Endothelial cell of umbilical vein (primary cell): Measurements from ENCODE around the gene RABL6. TPM values are rescaled to one million over a fixed set of nuclear protein-coding genes. Genes with fewer than 3 reads are reported as not detected.

Experiments
- BruUV-seq: library from RNA; stranded (reverse); fragments of 400-500 nt; replicated peaks from 2 replicates; lab custom pipeline; 2021; lab: Mats Ljungman, UMichigan
- CTCF ChIA-PET: fragments of 300-600, 350-600 bp; sonication (Branson Sonifier 250); formaldehyde crosslinking; loops from one replicate; lab custom pipeline; 2021; ENCODE audit warnings: antibody characterized with exemption, inconsistent platforms; lab: Charles Lee
- POLR2A ChIA-PET: fragments of 300-600, 350-600 bp; sonication (Branson Sonifier 250); formaldehyde crosslinking; loops from one replicate; lab custom pipeline; 2021; ENCODE audit warnings: antibody characterized with exemption, inconsistent platforms; lab: Charles Lee
- DNase-seq: peaks from one replicate; pipeline ENCODE4 v3.0.0-alpha.2; 2011; ENCODE audit warnings: low read depth, low spot score
- FAIRE-seq: peaks from 2 replicates; lab custom pipeline; 2011; peaks lifted over from hg19 to GRCh38; lab: Jason Lieb, UNC
- H2AFZ ChIP-seq: 2 replicates; pipeline ENCODE4 v1.6.0; 2012; ENCODE audit warnings: low read depth, low read length, control low read depth, inconsistent platforms
- H3K27ac ChIP-seq: 2 replicates; pipeline ENCODE4 v1.5.1; 2011; ENCODE audit warnings: low read depth, mild to moderate bottlenecking, control low read depth, low read length, moderate library complexity; ENCODE audit not compliant: insufficient read depth
- H3K27me3 ChIP-seq, 2 experiments: 2 replicates each; pipeline versions ENCODE4 v1.6.0 to v1.6.1; 2011; ENCODE audit warnings: low read length in 2 of 2, mixed read lengths in 1 of 2; ENCODE audit not compliant: control insufficient read depth in 2 of 2, insufficient read depth in 2 of 2
- H3K36me3 ChIP-seq, 2 experiments: 2 replicates in 1 of 2; 3 replicates in 1 of 2; pipeline ENCODE4 v1.5.1; 2011; ENCODE audit warnings: low read length in 2 of 2, mild to moderate bottlenecking in 1 of 2, moderate library complexity in 1 of 2; ENCODE audit not compliant: control insufficient read depth in 2 of 2, insufficient read depth in 2 of 2; ENCODE audit errors: extremely low read depth in 1 of 2
- H3K4me1 ChIP-seq: 3 replicates; pipeline ENCODE4 v1.5.1; 2011; ENCODE audit warnings: mild to moderate bottlenecking, low read length; ENCODE audit not compliant: control insufficient read depth, insufficient read depth; ENCODE audit errors: extremely low read depth
- H3K4me2 ChIP-seq: 2 replicates; pipeline ENCODE4 v1.6.1; 2011; ENCODE audit warnings: low read length, control low read depth, mixed read lengths; ENCODE audit not compliant: insufficient read depth
- H3K4me3 ChIP-seq, 3 experiments: fragments of 200-600 bp in 1 of 3; sonication (generic), shearing (Covaris generic) in 1 of 3; replicated peaks in 1 of 3; 2 replicates each; pipeline ENCODE4 v1.5.1; 2011 to 2016; ENCODE audit warnings: control low read depth in 3 of 3, low read length in 3 of 3, mild to moderate bottlenecking in 2 of 3, inconsistent platforms in 1 of 3, low read depth in 1 of 3, moderate library complexity in 1 of 3; ENCODE audit not compliant: insufficient read depth in 1 of 3
- H3K79me2 ChIP-seq: 2 replicates; pipeline ENCODE4 v1.6.0; 2012; ENCODE audit warnings: low read length, inconsistent platforms; ENCODE audit not compliant: control insufficient read depth, insufficient read depth
- H3K9ac ChIP-seq: replicated peaks from 2 replicates; pipeline ENCODE3; 2011; ENCODE audit warnings: low read length, control low read depth; ENCODE audit not compliant: insufficient read depth; ENCODE audit errors: extremely low read depth
- H3K9me1 ChIP-seq: replicated peaks from 3 replicates; pipeline ENCODE4 v1.6.0; 2011; ENCODE audit warnings: mild to moderate bottlenecking, low read length; ENCODE audit not compliant: control insufficient read depth, insufficient read depth; ENCODE audit errors: extremely low read depth
- H3K9me3 ChIP-seq: replicated peaks from 2 replicates; pipeline ENCODE4 v1.5.1; 2012; ENCODE audit warnings: low read length, inconsistent platforms; ENCODE audit not compliant: control insufficient read depth, insufficient read depth
- H4K20me1 ChIP-seq: replicated peaks from 2 replicates; pipeline ENCODE3; 2011; ENCODE audit warnings: mild to moderate bottlenecking, low read length; ENCODE audit not compliant: control insufficient read depth, insufficient read depth; ENCODE audit errors: extremely low read depth
- CTCF ChIP-seq, 2 donors: IDR thresholded peaks; 1 replicate in 1 of 2; 2 replicates in 1 of 2; pipeline ENCODE4 v1.5.1; 2011; ENCODE audit warnings: low read length in 2 of 2, mild to moderate bottlenecking in 2 of 2, moderate library complexity in 2 of 2, control low read depth in 1 of 2, inconsistent platforms in 1 of 2, low read depth in 1 of 2; ENCODE audit not compliant: insufficient read depth in 1 of 2; ENCODE audit errors: extremely low read depth in 1 of 2
- EZH2 ChIP-seq: IDR thresholded peaks from 2 replicates; pipeline ENCODE4 v1.6.1; 2012; ENCODE audit warnings: borderline replicate concordance, low read depth, mild to moderate bottlenecking, moderate library complexity, low read length, inconsistent platforms; ENCODE audit not compliant: severe bottlenecking
- FOS ChIP-seq: IDR thresholded peaks from 2 replicates; pipeline ENCODE4 v1.6.1; 2011; ENCODE audit warnings: mild to moderate bottlenecking, low read length, moderate library complexity, borderline replicate concordance; ENCODE audit not compliant: insufficient read depth
- GATA2 ChIP-seq: IDR thresholded peaks from 2 replicates; pipeline ENCODE4 v1.7.0; 2011; ENCODE audit warnings: low read depth, mild to moderate bottlenecking, moderate library complexity, mixed read lengths, low read length; ENCODE audit not compliant: insufficient read length, insufficient read depth
- JUN ChIP-seq: IDR thresholded peaks from 2 replicates; pipeline ENCODE4 v1.6.1; 2011; ENCODE audit warnings: borderline replicate concordance, low read depth; ENCODE audit not compliant: insufficient read length, insufficient read depth
- MYC ChIP-seq: IDR thresholded peaks from one replicate; pipeline ENCODE4 v1.6.1; 2011; ENCODE audit warnings: mild to moderate bottlenecking, low read depth, low read length
- POLR2A ChIP-seq: IDR thresholded peaks from 2 replicates; pipeline ENCODE4 v1.6.1; 2012; ENCODE audit warnings: low read depth, mild to moderate bottlenecking, control low read depth, low read length
- POLR2AphosphoS5 ChIP-seq: IDR thresholded peaks from 2 replicates; pipeline ENCODE4 v1.6.1; 2012; ENCODE audit warnings: low read depth, mild to moderate bottlenecking, control low read depth, low read length, moderate library complexity; ENCODE audit not compliant: insufficient read depth
- dilution Hi-C: fragments of 300-500 bp; cut with MboI; formaldehyde crosslinking; loops from one replicate; pipeline ENCODE4 v1.15.0; 2019; ENCODE audit warnings: low sequenced_read_pairs; ENCODE audit not compliant: extremely low pct_ligation_motif_present
- intact Hi-C: fragments of 100-400 bp; cut with micrococcal nuclease; formaldehyde crosslinking; loops from one replicate; pipeline ENCODE4 v1.10.0; 2022
- polyA plus RNA-seq, 4 experiments: library from polyadenylated mRNA; depleted of rRNA in 3 of 4; stranded (reverse) in 3 of 4; unstranded in 1 of 4; fragments of >200 nt; gene quantifications; 2 replicates each; pipeline versions ENCODE4 v1.2.1 to v1.2.3, GENCODE V29; 2011 to 2012; ENCODE audit warnings: missing spikeins in 1 of 4
- total RNA-seq: library from RNA; stranded (reverse); gene quantifications from 2 replicates; pipeline ENCODE4 v1.2.3, GENCODE V29; 2021
- TF ChIP-seq, protein P1 (sequence below): IDR thresholded peaks from 2 replicates; pipeline ENCODE4 v1.6.1; 2011; ENCODE audit not compliant: insufficient read depth, insufficient read length

Gene RABL6
- total and polyA plus RNA-seq, 2 donors (not counting 3 experiments of a cell fraction or from before 2014, with no cell fraction given): 60.8 to 112 TPM

DNA sequence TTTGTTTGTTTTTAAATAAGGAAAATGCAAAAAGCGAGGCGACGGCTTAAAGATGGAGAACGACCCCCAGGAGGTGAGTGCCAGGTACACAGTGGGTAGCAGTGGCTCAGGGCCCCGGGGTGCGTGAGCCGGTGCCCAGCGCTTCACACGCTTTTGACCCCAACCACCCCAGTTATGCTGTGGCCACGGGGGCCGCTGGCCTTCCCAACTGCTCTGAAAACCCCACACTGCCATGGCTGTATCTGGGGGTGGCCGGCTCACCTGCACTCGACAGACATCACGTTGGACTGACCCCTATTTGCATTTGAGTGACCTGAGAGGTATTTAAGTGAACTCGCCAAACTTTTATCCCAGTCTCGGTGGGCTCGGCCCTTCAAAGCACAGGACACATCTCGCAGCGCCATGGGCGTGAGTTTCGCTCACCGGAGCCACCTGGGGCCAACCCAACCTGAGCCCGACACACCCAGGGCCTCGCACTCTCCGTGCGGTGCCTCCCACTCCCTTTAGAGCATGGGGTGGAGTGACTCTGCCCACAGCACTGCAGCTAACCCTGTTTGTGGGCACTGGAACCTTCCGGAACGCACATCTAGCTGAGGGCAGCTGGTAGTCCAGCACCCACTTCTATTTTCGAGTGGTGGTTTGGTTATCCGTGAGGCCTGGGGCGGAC lies 20.9 kb downstream of the RABL6 start:
- Histone ChIP-seq H4K20me1 (no peaks in the 10 kb centered on the region), H2AFZ (no peak overlapping the region), H3K9me1 (no peaks in the 10 kb centered on the region), H3K79me2 (no peaks in the 10 kb centered on the region), H3K4me1 (no peaks in the 10 kb centered on the region), H3K9me3 (no peaks in the 10 kb centered on the region), H3K4me2 (no peak overlapping the region), H3K27ac (no peak overlapping the region), H3K4me3 (no peak overlapping the region), H3K36me3 (peaks cover 13 to 49% of the 10 kb centered on the region in 2 experiments), H3K9ac (no peak overlapping the region), H3K27me3 (no peaks in the 10 kb centered on the region)
- no peak for DNase-seq
- ChIA-PET CTCF (no interaction called here), POLR2A (no interaction called here)
- no TSS peak for BruUV-seq
- TF ChIP-seq POLR2AphosphoS5 (no peak), CTCF (IDR thresholded peaks at IDR 0.05; ENCODE audit: extremely low read depth in 1 of 2, insufficient read depth in 1 of 2, low read depth in 1 of 2, low read length in 2 of 2) (no peak), FOS (no peak), GATA2 (no peak), POLR2A (no peak), JUN (no peak), EZH2 (no peak), MYC (no peak)
- TF ChIP-seq, protein P1, sequence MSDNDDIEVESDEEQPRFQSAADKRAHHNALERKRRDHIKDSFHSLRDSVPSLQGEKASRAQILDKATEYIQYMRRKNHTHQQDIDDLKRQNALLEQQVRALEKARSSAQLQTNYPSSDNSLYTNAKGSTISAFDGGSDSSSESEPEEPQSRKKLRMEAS: no peak
- FAIRE-seq: no peak
- intact Hi-C loops (no loop called here), dilution Hi-C loops (no loop called here)
